GM13977 (cell line): ENCODE results near the gene RBM45.

ENCODE experiments used
- DNase-seq: peaks from one replicate; pipeline ENCODE4 v3.0.0; 2012; ENCODE audit warnings: low spot score
- CTCF ChIP-seq: IDR thresholded peaks from 2 replicates; pipeline ENCODE4 v1.5.1; 2012; ENCODE audit warnings: mild to moderate bottlenecking, control low read depth; ENCODE audit not compliant: insufficient read depth; ENCODE audit errors: extremely low read depth, missing control alignments
- in situ Hi-C: fragments of 300-500 bp; cut with MboI; formaldehyde crosslinking; loops from one replicate; pipeline ENCODE4 v1.12.0; 2022; ENCODE audit warnings: low sequenced_read_pairs, low pct_unique_long_range_greater_than_20kb, mixed read lengths, inconsistent platforms; ENCODE audit not compliant: unreplicated experiment

Gene RBM45

DNA sequence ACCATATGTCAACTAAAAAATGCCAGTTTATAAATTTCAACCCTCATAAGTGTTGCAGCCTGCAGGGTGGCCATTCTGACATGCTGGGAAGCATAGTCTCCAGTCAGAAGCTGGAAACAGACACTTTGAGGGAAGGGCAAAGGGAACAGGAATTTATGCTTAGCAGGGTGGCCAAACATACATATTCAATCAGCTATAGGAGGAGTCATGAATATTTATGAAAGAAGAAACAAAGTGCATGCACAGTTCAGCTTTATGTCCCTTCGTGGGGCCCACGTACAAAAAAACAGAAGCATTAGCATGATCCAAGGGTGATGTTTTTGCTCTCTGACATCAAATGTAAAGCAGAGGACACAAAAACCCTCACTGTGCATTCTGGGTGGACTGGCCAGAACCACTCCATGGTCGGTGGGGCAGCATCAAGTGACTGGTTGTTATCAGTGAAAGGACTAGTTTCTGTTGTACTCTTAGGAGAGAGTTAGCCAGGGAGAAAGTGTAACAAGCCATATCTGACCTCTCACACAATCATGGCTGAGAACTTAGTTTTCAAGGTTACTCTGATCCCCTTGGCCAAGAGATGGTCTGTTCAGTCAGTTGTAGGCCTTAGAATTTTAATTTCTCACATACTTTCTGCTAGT lies 29.7 kb upstream of the RBM45 start:
- no peak for TF ChIP-seq CTCF
- in situ Hi-C loops, result no loop called here
- no peak for DNase-seq

- in situ Hi-C loops, result no loop called here
- TF ChIP-seq CTCF, result no peak
- no peak for DNase-seq
These were observed 28.0 kb upstream of the RBM45 start for GRCh38 chr2:178084273-178084672.

- no peak for DNase-seq
- in situ Hi-C loops, result no loop called here
- TF ChIP-seq CTCF, result no peak
These were observed 23.4 kb upstream of the RBM45 start for GRCh38 chr2:178088774-178089270.

DNA sequence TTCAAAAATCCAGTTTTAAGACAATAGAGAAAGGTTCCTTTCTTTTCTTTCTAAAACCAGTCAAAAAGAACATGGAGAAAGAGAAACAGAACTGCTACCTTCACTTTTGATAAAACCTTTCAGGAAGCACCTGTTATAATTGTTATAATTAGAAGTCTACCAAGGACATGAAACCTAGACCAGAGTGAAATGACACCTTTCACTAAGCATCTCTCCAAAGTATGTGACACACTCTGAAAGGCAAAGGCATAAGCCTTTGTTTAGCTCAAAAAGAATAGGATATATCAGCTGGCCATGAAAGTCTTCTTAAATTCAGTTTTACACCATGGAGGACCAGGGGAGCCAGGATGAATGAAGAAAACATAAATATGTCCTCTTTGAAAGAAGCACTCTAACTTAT lies 18.8 kb upstream of the RBM45 start:
- DNase-seq, result no peak
- in situ Hi-C loops, result no loop called here
- no peak for TF ChIP-seq CTCF

DNA sequence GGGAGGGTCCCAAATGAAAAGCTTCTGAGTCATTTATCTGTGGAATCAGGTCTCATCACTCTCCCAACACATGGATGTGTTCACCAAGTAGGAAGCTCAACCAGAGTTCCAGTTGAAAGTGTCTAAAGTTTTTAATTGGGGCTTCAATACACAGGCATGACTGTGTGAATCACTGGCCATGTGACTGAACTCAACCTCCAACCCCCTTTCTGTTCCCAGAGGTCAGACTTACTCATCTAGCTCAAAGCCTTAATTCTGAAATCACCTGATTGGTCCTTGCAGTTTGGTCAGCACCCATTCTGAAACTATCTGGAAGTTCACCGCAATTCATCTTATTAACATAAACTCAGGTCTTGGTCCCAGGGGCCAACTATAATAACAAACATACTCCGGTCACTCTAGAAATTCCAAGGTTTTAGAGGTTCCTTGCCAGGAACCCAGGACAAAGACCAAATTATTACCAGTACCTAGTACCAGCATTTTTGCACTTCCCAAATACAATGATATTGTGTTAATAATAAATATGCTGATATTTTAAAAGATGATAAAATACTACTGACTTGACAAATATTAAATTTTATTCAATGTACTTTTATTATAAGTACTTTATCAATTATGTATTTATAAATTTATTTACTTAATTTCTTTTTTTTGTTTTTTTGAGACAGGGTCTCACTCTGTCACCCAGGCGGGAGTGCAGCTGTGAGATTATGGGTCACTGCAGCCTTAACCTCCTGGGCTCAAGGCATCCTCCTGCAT lies 10.7 kb upstream of the RBM45 start:
- DNase-seq, result no peak
- no peak for TF ChIP-seq CTCF
- in situ Hi-C loops, result loop anchor here (25.0 kb wide), 1 partner anchor 311 kb away; no protein-coding TSS in a partner anchor

GRCh38 chr2:178105566-178105965 lies 6.7 kb upstream of the RBM45 start:
- no peak for DNase-seq
- in situ Hi-C loops, result loop anchor here (25.0 kb wide), 1 partner anchor 307 kb away; no protein-coding TSS in a partner anchor
- TF ChIP-seq CTCF, result no peak
